HEK293 (cell line): ENCODE data around the gene CSNK1G1.
"Not testable (repeated sequence)": the region's sequence is repeated elsewhere in the genome, so short reads cannot be mapped to it uniquely, and the experiment has no call there.

Source experiments
- CTCF ChIA-PET: fragments of 350-600 bp; formaldehyde crosslinking; extraction: SDS; loops from one replicate; lab custom pipeline; 2021; ENCODE audit warnings: antibody characterized with exemption; lab: Yijun Ruan, JAX
- POLR2A ChIA-PET: fragments of 300-600 bp; formaldehyde crosslinking; extraction: SDS; loops from one replicate; lab custom pipeline; 2020; ENCODE audit warnings: antibody characterized with exemption, inconsistent platforms; lab: Yijun Ruan, JAX
- H3K27ac ChIP-seq: fragments of 200-500 bp; sonication (Bioruptor generic); 2 replicates; pipeline ENCODE4 v1.5.1; 2014; ENCODE audit warnings: low read depth, low read length, control low read depth, inconsistent platforms; ENCODE audit errors: extremely low read depth
- H3K36me3 ChIP-seq, 2 experiments: fragments of 200-500 bp in 1 of 2; sonication (Bioruptor generic) in 1 of 2; 1 replicate in 1 of 2; 2 replicates in 1 of 2; pipeline ENCODE4 v1.5.1; 2014 to 2017; ENCODE audit warnings: inconsistent platforms in 2 of 2, low read length in 2 of 2; ENCODE audit not compliant: control insufficient read depth in 2 of 2, insufficient read depth in 1 of 2
- H3K4me1 ChIP-seq: fragments of 200-500 bp; sonication (Bioruptor generic); 2 replicates; pipeline ENCODE4 v1.5.1; 2014; ENCODE audit warnings: mild to moderate bottlenecking, low read length, inconsistent platforms; ENCODE audit not compliant: control insufficient read depth, insufficient read depth
- H3K4me3 ChIP-seq: 2 replicates; pipeline ENCODE4 v1.5.1; 2011; ENCODE audit warnings: low read depth, mild to moderate bottlenecking, control low read depth, low read length, moderate library complexity
- H3K9me3 ChIP-seq: fragments of 200-500 bp; sonication (Bioruptor generic); 2 replicates; pipeline ENCODE4 v1.5.1; 2014; ENCODE audit warnings: low read depth, low read length, inconsistent platforms; ENCODE audit not compliant: control insufficient read depth, insufficient read depth
- GLI2 ChIP-seq: fragments of 450-650 bp; formaldehyde crosslinking; IDR thresholded peaks from 2 replicates; pipeline ENCODE4; 2017; ENCODE audit warnings: missing biosample characterization, missing genetic modification characterization, low read depth, borderline replicate concordance
- KLF9 ChIP-seq: fragments of 450-650 bp; formaldehyde crosslinking; IDR thresholded peaks from 2 replicates; pipeline ENCODE4 v1.5.1; 2016; ENCODE audit warnings: missing biosample characterization, missing genetic modification characterization, low read depth
- MEIS1 ChIP-seq: sonication (generic); formaldehyde crosslinking; IDR thresholded peaks from 2 replicates; pipeline ENCODE4 v1.8.1; 2022; ENCODE audit warnings: missing genetic modification reagents, mild to moderate bottlenecking, borderline replicate concordance
- MZF1 ChIP-seq: fragments of 450-650 bp; formaldehyde crosslinking; IDR thresholded peaks from 2 replicates; pipeline ENCODE4 v1.5.1; 2017; ENCODE audit warnings: missing biosample characterization, missing genetic modification characterization, borderline replicate concordance
- PRDM10 ChIP-seq: fragments of 450-650 bp; formaldehyde crosslinking; IDR thresholded peaks from 2 replicates; pipeline ENCODE4 v1.5.1; 2016; ENCODE audit warnings: missing biosample characterization, missing genetic modification characterization
- PRDM4 ChIP-seq: fragments of 450-650 bp; formaldehyde crosslinking; IDR thresholded peaks from 2 replicates; pipeline ENCODE4 v1.5.1; 2017; ENCODE audit warnings: missing biosample characterization, missing genetic modification characterization
- YY1 ChIP-seq: fragments of 450-650 bp; formaldehyde crosslinking; IDR thresholded peaks from 2 replicates; pipeline ENCODE4 v1.5.1; 2018; ENCODE audit warnings: missing biosample characterization, missing genetic modification characterization
- ZFP3 ChIP-seq: fragments of 450-650 bp; formaldehyde crosslinking; IDR thresholded peaks from 2 replicates; pipeline ENCODE4 v1.5.1; 2016; ENCODE audit warnings: low read depth, missing biosample characterization, missing genetic modification characterization
- ZFP69B ChIP-seq: fragments of 450-650 bp; formaldehyde crosslinking; IDR thresholded peaks from 2 replicates; pipeline ENCODE4 v1.5.1; 2016; ENCODE audit warnings: missing biosample characterization, missing genetic modification characterization
- ZNF121 ChIP-seq: fragments of 450-650 bp; formaldehyde crosslinking; IDR thresholded peaks from 2 replicates; pipeline ENCODE4 v1.5.1; 2016; ENCODE audit warnings: missing biosample characterization, missing genetic modification characterization
- ZNF140 ChIP-seq: fragments of 450-650 bp; formaldehyde crosslinking; IDR thresholded peaks from 2 replicates; pipeline ENCODE4 v1.5.1; 2016; ENCODE audit warnings: missing biosample characterization, missing genetic modification characterization
- ZNF341 ChIP-seq: fragments of 450-650 bp; formaldehyde crosslinking; IDR thresholded peaks from 2 replicates; pipeline ENCODE4; 2016; ENCODE audit warnings: low read depth, missing biosample characterization, missing genetic modification characterization
- ZNF48 ChIP-seq: fragments of 450-650 bp; formaldehyde crosslinking; IDR thresholded peaks from 2 replicates; pipeline ENCODE4 v1.5.1; 2016; ENCODE audit warnings: missing biosample characterization, missing genetic modification characterization
- ZNF529 ChIP-seq: fragments of 450-650 bp; formaldehyde crosslinking; IDR thresholded peaks from 2 replicates; pipeline ENCODE4 v1.5.1; 2017; ENCODE audit warnings: missing genetic modification characterization, missing biosample characterization; ENCODE audit not compliant: insufficient replicate concordance
- ZNF558 ChIP-seq: fragments of 450-650 bp; formaldehyde crosslinking; IDR thresholded peaks from 2 replicates; pipeline ENCODE4 v1.5.1; 2016; ENCODE audit warnings: missing biosample characterization, missing genetic modification characterization
- ZNF560 ChIP-seq: fragments of 450-650 bp; formaldehyde crosslinking; IDR thresholded peaks from 2 replicates; pipeline ENCODE4 v1.5.1; 2017; ENCODE audit warnings: missing biosample characterization, missing genetic modification characterization, borderline replicate concordance
- ZNF704 ChIP-seq: fragments of 450-650 bp; formaldehyde crosslinking; IDR thresholded peaks from 2 replicates; pipeline ENCODE4 v1.5.1; 2016; ENCODE audit warnings: missing biosample characterization, missing genetic modification characterization
- ZNF792 ChIP-seq: fragments of 450-650 bp; formaldehyde crosslinking; IDR thresholded peaks from 2 replicates; pipeline ENCODE4 v1.5.1; 2016; ENCODE audit warnings: missing biosample characterization, missing genetic modification characterization

CSNK1G1 gene

GRCh38 chr15:64274341-64274950, 81.5 kb downstream of the CSNK1G1 start (continued):
- no peak for TF ChIP-seq MEIS1 (CRISPR knock-in tag)
- TF ChIP-seq, all 188 proteins: peak for 0

GRCh38 chr15:64267331-64267973, 88.5 kb downstream of the CSNK1G1 start:
- TF ChIP-seq ZFP3 (tag by site-specific recombination): no peak
- Histone ChIP-seq H3K9me3 (no peaks in the 10 kb centered on the region), H3K27ac (no peak overlapping the region), H3K4me1 (no peaks in the 10 kb centered on the region), H3K36me3 (no peaks in the 10 kb centered on the region), H3K4me3 (no peak overlapping the region)
- ChIA-PET CTCF (no interaction called here), POLR2A (no interaction called here)

- POLR2A ChIA-PET: not testable (repeated sequence)
- CTCF ChIA-PET: interaction anchor here (0.6 kb wide), 1 partner anchor 1306 kb away, joined by 3 read pairs; no protein-coding TSS in a partner anchor
Measured at GRCh38 chr15:64265188-64265587, 90.8 kb downstream of the CSNK1G1 start.

GRCh38 chr15:64264502-64264901, 91.5 kb downstream of the CSNK1G1 start:
- H3K27ac ChIP-seq: no peak overlapping the region
- CTCF ChIA-PET: no interaction called here
- POLR2A ChIA-PET: no interaction called here
- no peaks in the 10 kb centered on the region for H3K9me3 ChIP-seq
- no peaks in the 10 kb centered on the region for H3K36me3 ChIP-seq
- no peaks in the 10 kb centered on the region; the same call in 1 of the 2 replicates for H3K4me1 ChIP-seq
- TF ChIP-seq MZF1 (tag by site-specific recombination): no peak
- TF ChIP-seq ZNF48 (tag by site-specific recombination): no peak
- TF ChIP-seq ZNF529: no peak
- no peak overlapping the region for H3K4me3 ChIP-seq

More at GRCh38 chr15:64265188-64265587, 90.8 kb downstream of the CSNK1G1 start:
- not testable (repeated sequence) for H3K4me1 ChIP-seq, H3K9me3 ChIP-seq, H3K36me3 ChIP-seq, H3K4me3 ChIP-seq, H3K27ac ChIP-seq

GRCh38 chr15:64263567-64263966, 92.4 kb downstream of the CSNK1G1 start:
- no peak overlapping the region for H3K27ac ChIP-seq
- POLR2A ChIA-PET: no interaction called here
- H3K36me3 ChIP-seq: no peaks in the 10 kb centered on the region
- no peaks in the 10 kb centered on the region; the same call in 1 of the 2 replicates for H3K4me1 ChIP-seq
- H3K4me3 ChIP-seq: no peak overlapping the region
- H3K9me3 ChIP-seq: no peaks in the 10 kb centered on the region
- CTCF ChIA-PET: interaction anchor here (1.3 kb wide), 1 partner anchor 10 kb away, joined by 3 read pairs; no protein-coding TSS in a partner anchor
- TF ChIP-seq ZNF560 (no peak), ZNF704 (no peak), ZNF558 (tag by site-specific recombination) (no peak), ZNF121 (tag by site-specific recombination) (no peak), ZNF792 (tag by site-specific recombination) (no peak), ZNF140 (tag by site-specific recombination) (no peak), PRDM10 (tag by site-specific recombination) (no peak), ZFP69B (tag by site-specific recombination) (no peak), PRDM4 (tag by site-specific recombination) (no peak), KLF9 (tag by site-specific recombination) (no peak), GLI2 (tag by site-specific recombination) (no peak), YY1 (no peak), ZNF341 (tag by site-specific recombination) (no peak)
